HG03139 (cell line): ENCODE results near the gene SLIT3.

Source experiments
- ATAC-seq: cut with Tn5 transposase; IDR thresholded peaks from one replicate; pipeline ENCODE4 v1.9.1; 2021; ENCODE audit not compliant: unreplicated experiment

The SLIT3 gene

GRCh38 chr5:168816661-168817060 lies 484.3 kb downstream of the SLIT3 start:
- no peak for ATAC-seq

- ATAC-seq, result no peak
Observed at GRCh38 chr5:168813184-168813968, 487.6 kb downstream of the SLIT3 start.

GRCh38 chr5:168810641-168811040 lies 490.3 kb downstream of the SLIT3 start:
- no peak for ATAC-seq

DNA sequence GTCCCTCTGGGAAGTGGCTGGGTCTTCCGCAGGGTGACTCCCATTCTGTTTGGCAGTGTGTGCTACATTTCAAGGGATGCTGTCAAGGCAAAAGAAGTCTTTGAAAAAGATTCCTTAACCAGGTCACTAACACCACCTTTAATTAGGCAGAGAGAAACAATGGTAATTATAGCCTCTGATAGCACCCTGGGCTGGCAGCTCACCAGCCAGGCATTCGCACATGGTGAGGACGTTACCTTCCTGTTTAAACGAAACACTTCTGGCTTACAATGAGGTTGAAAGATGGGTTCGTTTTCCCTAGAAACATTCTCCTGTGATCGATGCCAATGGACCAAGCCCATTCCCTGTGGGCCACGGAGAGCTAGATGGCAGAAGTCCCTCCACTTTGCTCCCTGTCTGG lies 491.7 kb downstream of the SLIT3 start:
- no peak for ATAC-seq

DNA sequence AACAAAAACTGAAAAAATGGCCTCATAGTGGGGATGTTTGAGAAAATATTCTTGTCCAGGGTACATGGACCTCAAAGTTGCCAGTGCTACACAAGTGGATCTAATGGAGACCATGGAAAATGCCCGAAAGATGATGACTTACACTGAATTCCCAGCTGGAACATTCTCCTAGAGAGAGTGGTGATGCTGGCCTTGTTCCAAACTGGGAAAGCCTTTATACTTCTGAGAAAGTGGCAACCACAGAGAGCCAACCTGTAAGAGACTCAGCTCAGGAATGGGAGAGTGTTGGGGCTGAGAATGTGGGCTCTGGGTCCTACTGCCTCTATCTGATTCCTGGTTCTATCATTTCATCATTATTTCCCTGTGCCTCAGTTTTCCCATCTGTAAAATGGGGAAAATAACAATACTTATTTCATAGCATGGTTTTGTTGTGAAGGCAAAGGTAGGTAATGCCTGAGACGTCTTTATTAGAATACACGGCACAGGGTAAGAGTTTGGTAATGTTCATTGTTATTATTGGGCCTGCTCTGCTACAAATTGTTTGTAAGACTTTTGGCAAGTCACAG lies 492.8 kb downstream of the SLIT3 start:
- no peak for ATAC-seq

DNA sequence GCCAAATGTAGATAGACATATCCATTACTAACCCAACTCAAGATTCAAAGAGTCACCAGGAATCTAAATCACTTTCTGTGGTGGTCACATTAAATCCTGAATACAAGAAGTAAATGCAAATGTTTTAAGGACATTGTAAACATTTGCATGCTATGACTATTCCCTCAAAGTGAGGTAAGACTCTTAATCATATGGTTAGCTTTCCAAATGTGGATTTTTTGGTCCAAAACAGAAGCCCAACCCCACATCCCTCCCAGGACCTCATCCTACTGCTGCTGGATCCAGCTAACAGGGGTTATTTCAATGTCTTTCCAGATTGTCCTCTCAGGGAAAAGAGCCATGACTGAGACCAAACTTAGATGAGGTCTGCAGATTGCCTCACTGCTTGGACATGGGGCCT lies 493.7 kb downstream of the SLIT3 start:
- no peak for ATAC-seq

GRCh38 chr5:168803541-168803940 lies 497.4 kb downstream of the SLIT3 start:
- no peak for ATAC-seq

DNA sequence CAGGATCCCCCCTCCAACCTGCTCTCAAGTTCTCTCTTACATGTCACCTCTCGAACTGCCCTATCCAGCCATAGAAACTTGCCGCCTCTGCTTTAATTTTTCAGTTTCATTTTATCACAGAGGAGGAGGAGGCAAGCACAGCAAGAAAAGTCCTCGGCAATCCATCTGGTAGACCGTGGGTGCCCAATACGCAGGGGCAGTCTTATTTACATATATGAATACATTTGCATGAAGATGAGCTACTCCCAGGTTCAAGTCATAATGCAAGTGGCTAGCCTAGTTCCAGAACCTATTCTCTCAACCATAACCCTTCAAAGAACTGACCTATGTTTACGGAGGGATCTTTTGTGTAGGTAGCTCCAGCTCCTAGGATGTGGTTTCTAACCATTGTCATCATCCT lies 498.6 kb downstream of the SLIT3 start:
- no peak for ATAC-seq

DNA sequence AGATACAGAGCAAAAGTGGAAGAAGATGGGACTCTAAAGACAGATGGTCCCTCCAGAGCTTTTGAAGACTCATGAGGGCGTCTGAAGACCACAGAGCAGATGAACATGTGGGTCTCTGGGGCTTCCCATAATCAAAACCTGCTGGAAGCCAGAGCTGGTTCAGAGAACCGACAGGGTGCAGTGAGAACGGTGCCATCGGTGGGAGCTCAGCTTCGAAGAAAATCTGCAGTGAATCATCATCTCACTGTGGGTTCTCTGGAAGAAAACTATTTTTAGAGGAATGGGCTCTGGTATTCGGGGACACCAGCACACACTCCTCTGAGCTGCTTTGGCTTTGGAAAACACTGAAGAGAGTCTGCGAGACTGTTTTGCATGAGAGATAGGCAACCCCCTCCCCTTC lies 499.4 kb downstream of the SLIT3 start:
- no peak for ATAC-seq

DNA sequence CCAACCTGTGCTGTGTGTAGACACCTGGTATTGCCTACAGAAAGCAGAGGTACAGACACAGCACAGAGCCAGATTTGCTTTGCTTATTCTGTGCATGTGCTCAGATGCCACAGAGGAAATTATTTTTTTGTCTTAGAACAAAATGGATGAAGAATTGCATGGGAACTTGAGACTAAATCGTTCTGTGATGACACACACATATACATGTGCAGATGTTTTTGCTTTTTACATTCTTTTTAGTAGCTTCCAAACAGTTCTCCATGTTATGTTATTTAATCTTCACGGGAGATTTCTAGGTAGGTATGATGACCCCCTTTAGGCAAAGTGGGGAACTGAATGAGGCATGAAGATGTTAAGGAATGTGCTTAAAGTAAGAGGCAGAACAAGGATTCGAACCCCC lies 500.2 kb downstream of the SLIT3 start:
- ATAC-seq, result no peak

- ATAC-seq, result no peak
Observed at GRCh38 chr5:168798065-168799023, 502.6 kb downstream of the SLIT3 start.

DNA sequence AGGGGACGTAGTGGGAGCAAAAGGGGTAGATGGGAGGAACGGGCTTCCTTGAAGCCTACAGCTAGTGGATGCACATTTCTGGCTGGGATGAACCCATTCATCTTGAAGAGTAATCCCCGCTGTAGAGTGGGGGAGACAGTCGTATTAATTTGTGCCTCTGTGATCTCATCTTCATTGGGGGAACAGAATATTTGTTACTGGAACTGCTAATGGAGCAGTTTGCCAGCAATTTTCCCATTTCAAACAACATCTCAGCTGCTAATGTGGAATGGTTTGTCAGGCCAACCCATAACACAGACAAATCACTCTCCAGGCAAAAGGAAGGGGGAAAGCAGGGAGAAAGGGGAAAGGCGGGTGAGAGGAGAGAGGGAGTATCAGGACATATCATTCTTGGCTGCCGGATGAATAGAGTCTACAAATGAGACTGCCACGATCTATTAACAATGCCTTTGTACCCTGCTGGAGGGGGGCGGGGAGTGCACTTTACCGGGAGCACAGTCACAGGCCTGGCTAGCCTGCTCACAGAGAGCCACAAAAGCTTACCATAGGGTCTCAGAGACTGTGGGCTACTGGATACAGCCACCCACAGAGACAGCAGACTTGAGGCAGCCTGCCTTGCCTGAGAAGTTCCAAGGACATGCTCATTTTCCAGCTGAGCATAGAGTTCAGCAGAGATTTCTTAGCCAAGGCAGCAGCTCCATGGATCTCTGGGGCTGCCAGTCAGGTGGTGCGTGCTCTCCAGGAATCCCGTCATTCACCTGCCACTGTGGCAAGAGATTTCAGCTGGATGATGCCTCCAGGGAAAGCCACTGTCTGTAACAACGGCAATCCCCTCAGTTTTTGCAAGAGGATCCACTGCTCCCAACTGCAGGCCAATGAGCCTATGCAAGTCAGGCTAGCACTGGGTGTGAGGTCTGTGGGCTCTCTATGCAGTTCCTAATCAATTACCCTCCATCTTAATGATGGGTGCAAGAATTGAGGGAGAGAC lies 504.1 kb downstream of the SLIT3 start:
- ATAC-seq, result no peak

DNA sequence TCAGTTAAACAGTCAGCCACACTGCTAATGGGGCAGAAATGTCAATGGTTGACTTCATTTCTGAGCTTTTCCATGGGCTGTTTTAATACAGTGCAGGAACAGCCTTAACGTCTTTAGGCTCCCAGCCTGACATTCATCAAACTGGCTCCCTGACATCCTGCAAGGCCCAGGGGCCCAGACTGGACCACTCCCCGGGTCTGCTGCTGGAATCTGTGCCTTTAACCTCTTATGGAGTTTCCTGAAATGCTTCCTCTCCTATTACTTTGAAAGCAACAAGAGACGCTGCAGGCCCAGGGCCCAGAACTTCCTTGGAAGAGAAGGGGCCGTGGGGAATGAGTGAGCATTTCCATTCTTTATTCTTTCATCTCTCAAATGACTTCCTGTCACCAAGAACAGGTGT lies 504.9 kb downstream of the SLIT3 start:
- no peak for ATAC-seq

GRCh38 chr5:168793841-168794837 lies 506.8 kb downstream of the SLIT3 start:
- no peak for ATAC-seq

DNA sequence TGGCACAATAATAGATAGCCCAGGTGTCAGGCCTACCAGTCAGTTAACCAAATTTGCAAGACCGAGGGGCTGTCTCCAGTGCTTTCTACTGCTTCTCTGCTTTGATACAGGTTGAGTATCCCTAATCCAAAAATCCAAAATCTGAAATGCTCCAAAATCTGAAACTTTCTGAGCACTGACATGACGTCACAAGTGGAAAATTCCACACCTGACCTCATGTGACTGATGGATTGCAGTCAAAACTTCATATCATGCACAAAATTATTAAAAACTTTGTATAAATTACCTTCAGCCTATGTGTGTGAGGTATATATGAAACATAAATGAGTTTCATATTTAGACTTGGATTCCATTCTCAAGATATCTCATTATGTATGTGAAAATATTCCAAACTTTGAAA lies 508.3 kb downstream of the SLIT3 start:
- no peak for ATAC-seq

DNA sequence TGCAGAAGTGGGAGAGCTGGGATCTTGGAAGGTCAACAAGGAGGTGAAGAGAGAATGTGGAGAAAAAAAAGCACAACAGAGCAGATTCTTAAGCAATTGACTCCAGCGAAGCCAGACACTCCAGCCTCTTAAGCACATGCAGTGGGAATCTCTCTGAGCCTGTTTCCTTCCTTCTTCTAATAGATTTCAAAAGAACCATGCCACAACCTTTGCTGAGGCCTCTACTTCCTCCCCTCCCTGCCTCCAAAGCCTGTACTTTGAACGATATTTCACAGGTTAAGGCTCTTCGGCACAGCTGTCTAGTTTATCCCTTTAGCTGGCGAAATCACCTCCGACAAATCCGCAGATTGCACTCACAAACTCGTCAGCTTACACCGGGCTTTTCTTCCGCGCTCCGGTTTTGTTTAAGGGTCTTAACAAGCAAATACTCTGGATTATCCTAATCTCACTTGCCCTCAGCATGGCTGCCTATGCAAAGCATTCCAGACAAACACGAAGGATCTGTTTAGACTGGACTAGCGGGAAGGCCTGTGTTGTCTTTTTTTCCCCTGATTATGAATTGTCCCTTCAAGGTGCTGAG lies 510.2 kb downstream of the SLIT3 start:
- no peak for ATAC-seq

DNA sequence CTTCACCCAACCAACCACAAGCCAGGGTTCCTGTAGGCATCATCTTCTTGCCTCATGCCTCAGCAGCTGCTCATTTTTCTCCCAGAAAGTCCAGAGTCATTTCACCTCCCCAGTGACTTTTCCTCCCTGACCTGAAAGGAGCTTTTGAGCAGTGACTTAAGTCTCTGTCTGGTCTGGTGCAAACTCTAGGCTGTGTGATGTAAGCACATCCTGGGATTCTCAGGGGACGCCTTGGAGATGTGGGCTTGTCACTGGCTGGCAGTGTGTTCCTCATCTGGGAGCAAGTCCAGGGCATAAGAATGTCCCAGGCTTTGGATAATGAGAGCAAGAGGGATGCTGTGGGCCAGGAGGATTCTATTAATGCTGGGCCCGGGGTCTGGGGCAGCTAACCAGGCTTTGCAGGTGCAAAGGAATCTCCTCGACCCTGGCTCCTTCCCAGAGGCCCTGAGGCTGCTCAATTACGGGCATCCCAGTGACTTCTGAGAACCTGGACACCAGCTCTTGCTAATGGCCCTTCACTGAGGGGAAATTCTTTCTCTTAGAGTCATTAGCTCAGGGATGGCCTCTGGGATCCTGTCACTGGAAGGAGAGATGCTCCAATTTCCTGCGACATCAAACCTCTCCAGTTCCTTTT lies 510.8 kb downstream of the SLIT3 start:
- ATAC-seq, result no peak

GRCh38 chr5:168788786-168789185 lies 512.2 kb downstream of the SLIT3 start:
- no peak for ATAC-seq

GRCh38 chr5:168788107-168788506 lies 512.8 kb downstream of the SLIT3 start:
- no peak for ATAC-seq
